Measurements from ENCODE around the gene GPR161. TPM values are rescaled to one million over a fixed set of nuclear protein-coding genes. Genes with fewer than 3 reads are reported as not detected.

Gene GPR161
- total RNA-seq, 4 donors from 2014 or later, result 17.4 to 36.9 (median 20.1) TPM

- no peak for ATAC-seq
- peaks cover 0 to 67% (median 15%) of the 10 kb centered on the region in 3 donors for H3K4me1 ChIP-seq
- peaks cover 0 to 30% of the 10 kb centered on the region in 2 donors for H3K36me3 ChIP-seq
- TF ChIP-seq POLR2A (IDR thresholded peaks at IDR 0.05) (no peak), CTCF (IDR thresholded peaks at IDR 0.05) (no peak), EP300 (IDR thresholded peaks at IDR 0.05) (no peak), POLR2AphosphoS5 (IDR thresholded peaks at IDR 0.05) (no peak)
- peak overlapping the region in 3 of 4 donors; percentile 22 to 79 (median 77) for H3K27ac ChIP-seq
- H3K9me3 ChIP-seq, result no peaks in the 10 kb centered on the region
- WGBS, 2 donors (ENCODE audit: low coverage in 1 of 2), result 75 to 100% methylated on average over 1 to 7 of the region's 7 CpGs
- no peaks in the 10 kb centered on the region for H3K27me3 ChIP-seq
- H3K4me3 ChIP-seq, result no peak overlapping the region
Measured at GRCh38 chr1:168083456-168084325, 53.0 kb downstream of the GPR161 start.

GRCh38 chr1:168082008-168082876, 54.5 kb downstream of the GPR161 start:
- peaks cover 0 to 39% of the 10 kb centered on the region in 2 donors for H3K36me3 ChIP-seq
- 27 to 89% methylated on average over 4 to 5 of the region's 8 CpGs for WGBS, 2 donors (ENCODE audit: low coverage in 1 of 2)
- peaks cover 0 to 67% (median 15%) of the 10 kb centered on the region in 3 donors for H3K4me1 ChIP-seq
- H3K9me3 ChIP-seq, result no peaks in the 10 kb centered on the region
- H3K27ac ChIP-seq, result peak overlapping the region in 3 of 4 donors; percentile 50 to 81 (median 72)
- no peaks in the 10 kb centered on the region for H3K27me3 ChIP-seq
- H3K4me3 ChIP-seq, result no peak overlapping the region
- TF ChIP-seq CTCF (IDR thresholded peaks at IDR 0.05) (peak; percentile 76 to 88 (median 79)), POLR2A (IDR thresholded peaks at IDR 0.05) (no peak)
- peak; percentile 54 for ATAC-seq

GRCh38 chr1:168081373-168082007, 55.2 kb downstream of the GPR161 start:
- ATAC-seq, result peak; percentile 84
- WGBS, 2 donors (ENCODE audit: low coverage in 1 of 2), result 54 to 61% methylated on average over 3 to 4 of the region's 4 CpGs
- Histone ChIP-seq H3K4me3 (no peak overlapping the region), H3K27ac (peak overlapping the region in 3 of 4 donors; percentile 50 to 81 (median 72)), H3K4me1 (peaks cover 0 to 65% (median 15%) of the 10 kb centered on the region in 3 donors), H3K36me3 (peaks cover 0 to 39% of the 10 kb centered on the region in 2 donors), H3K9me3 (no peaks in the 10 kb centered on the region), H3K27me3 (no peaks in the 10 kb centered on the region)
- TF ChIP-seq POLR2A (IDR thresholded peaks at IDR 0.05) (no peak), POLR2AphosphoS5 (IDR thresholded peaks at IDR 0.05) (peak; percentile 7)

- no peaks in the 10 kb centered on the region for H3K9me3 ChIP-seq
- H3K36me3 ChIP-seq, result peaks cover 0 to 43% of the 10 kb centered on the region in 2 donors
- H3K27me3 ChIP-seq, result no peaks in the 10 kb centered on the region
- H3K4me1 ChIP-seq, result peaks cover 0 to 48% (median 6%) of the 10 kb centered on the region in 3 donors
- H3K4me3 ChIP-seq, result no peak overlapping the region
- TF ChIP-seq POLR2A (IDR thresholded peaks at IDR 0.05) (no peak), POLR2AphosphoS5 (IDR thresholded peaks at IDR 0.05) (no peak), EP300 (IDR thresholded peaks at IDR 0.05) (no peak), CTCF (IDR thresholded peaks at IDR 0.05) (no peak)
- H3K27ac ChIP-seq, result peak overlapping the region in 3 of 4 donors; percentile 50 to 81 (median 72)
- no peak for ATAC-seq
Measured at GRCh38 chr1:168079761-168080160, 57.0 kb downstream of the GPR161 start.

GRCh38 chr1:168069384-168069783, 67.3 kb downstream of the GPR161 start:
- H3K4me1 ChIP-seq, result no peaks in the 10 kb centered on the region
- H3K36me3 ChIP-seq, result peaks cover 0 to 96% of the 10 kb centered on the region in 2 donors
- H3K9me3 ChIP-seq, result no peaks in the 10 kb centered on the region
- H3K27ac ChIP-seq, result no peak overlapping the region
- H3K27me3 ChIP-seq, result no peaks in the 10 kb centered on the region
- H3K4me3 ChIP-seq, result no peak overlapping the region
- TF ChIP-seq POLR2A (IDR thresholded peaks at IDR 0.05), result no peak
- TF ChIP-seq CTCF (IDR thresholded peaks at IDR 0.05), result no peak
- no peak for TF ChIP-seq EP300 (IDR thresholded peaks at IDR 0.05)
- no peak for TF ChIP-seq POLR2AphosphoS5 (IDR thresholded peaks at IDR 0.05)
- no peak for ATAC-seq
- WGBS, 2 donors (ENCODE audit: low coverage in 1 of 2), result 83 to 86% methylated on average over 2 to 3 of the region's 3 CpGs

Measured in gastroesophageal sphincter (tissue), 4 donors.